Measurements from ENCODE around the gene MFNG.

- TF ChIP-seq EZH2 (IDR thresholded peaks at IDR 0.05) (no peak), POLR2AphosphoS5 (IDR thresholded peaks at IDR 0.05; ENCODE audit: low read depth, low read length) (no peak), CTCF (IDR thresholded peaks at IDR 0.05 in 2 of 3, conservative IDR thresholded peaks at IDR 0.05 in 1 of 3; ENCODE audit: borderline replicate concordance in 1 of 3, insufficient read depth in 1 of 3, low read depth in 2 of 3, low read length in 2 of 3) (no peak), TCF7L2 (IDR thresholded peaks at IDR 0.05; ENCODE audit: borderline replicate concordance, extremely low read depth, insufficient read depth, insufficient read length) (no peak), FOSL1 (IDR thresholded peaks at IDR 0.05; ENCODE audit: low read depth) (peak; percentile 66), ATF3 (IDR thresholded peaks at IDR 0.05) (no peak), RAD21 (IDR thresholded peaks at IDR 0.05; ENCODE audit: low read depth) (no peak), MAX (IDR thresholded peaks at IDR 0.05) (peak; percentile 29; the same call in 1 of the 2 replicates)
Measured at GRCh38 chr22:37443977-37444376, 42.2 kb downstream of the MFNG start.

Measured in HCT116 (cell line).